ENCODE measurements around the gene ANKRD28.

DNA sequence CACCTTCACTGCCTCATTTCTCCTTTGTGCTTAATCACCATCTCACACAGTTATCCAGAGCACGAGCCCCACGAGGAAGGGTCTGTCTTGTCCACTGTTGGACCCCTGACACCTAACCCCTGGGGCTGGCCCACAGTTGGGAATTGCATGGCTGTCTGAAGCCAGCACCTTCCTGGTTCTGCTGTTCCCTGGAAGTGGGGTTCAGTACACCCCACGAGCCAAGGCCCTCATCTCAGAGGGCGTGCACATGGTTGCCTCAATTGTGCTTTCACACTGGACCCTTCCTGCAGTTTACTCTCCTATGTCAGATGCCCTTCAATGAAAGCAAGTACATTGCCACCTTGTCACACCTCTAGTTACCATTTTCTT lies 165.6 kb downstream of the ANKRD28 start:
- TF ChIP-seq, protein P1, sequence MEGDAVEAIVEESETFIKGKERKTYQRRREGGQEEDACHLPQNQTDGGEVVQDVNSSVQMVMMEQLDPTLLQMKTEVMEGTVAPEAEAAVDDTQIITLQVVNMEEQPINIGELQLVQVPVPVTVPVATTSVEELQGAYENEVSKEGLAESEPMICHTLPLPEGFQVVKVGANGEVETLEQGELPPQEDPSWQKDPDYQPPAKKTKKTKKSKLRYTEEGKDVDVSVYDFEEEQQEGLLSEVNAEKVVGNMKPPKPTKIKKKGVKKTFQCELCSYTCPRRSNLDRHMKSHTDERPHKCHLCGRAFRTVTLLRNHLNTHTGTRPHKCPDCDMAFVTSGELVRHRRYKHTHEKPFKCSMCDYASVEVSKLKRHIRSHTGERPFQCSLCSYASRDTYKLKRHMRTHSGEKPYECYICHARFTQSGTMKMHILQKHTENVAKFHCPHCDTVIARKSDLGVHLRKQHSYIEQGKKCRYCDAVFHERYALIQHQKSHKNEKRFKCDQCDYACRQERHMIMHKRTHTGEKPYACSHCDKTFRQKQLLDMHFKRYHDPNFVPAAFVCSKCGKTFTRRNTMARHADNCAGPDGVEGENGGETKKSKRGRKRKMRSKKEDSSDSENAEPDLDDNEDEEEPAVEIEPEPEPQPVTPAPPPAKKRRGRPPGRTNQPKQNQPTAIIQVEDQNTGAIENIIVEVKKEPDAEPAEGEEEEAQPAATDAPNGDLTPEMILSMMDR (conservative IDR thresholded peaks at IDR 0.05; ENCODE audit: low read depth in 2 of 2): no peak
- TF ChIP-seq EZH2 (IDR thresholded peaks at IDR 0.05; ENCODE audit: low read depth, unreplicated experiment) (no peak), EZH2phosphoT487 (IDR thresholded peaks at IDR 0.05; ENCODE audit: unreplicated experiment) (no peak), REST (IDR thresholded peaks at IDR 0.05; ENCODE audit: unreplicated experiment) (no peak), POLR2AphosphoS5 (IDR thresholded peaks at IDR 0.05; ENCODE audit: low read depth) (no peak), CREB1 (CRISPR knock-in tag; IDR thresholded peaks at IDR 0.05; ENCODE audit: low read depth) (no peak), JUNB (IDR thresholded peaks at IDR 0.05; ENCODE audit: unreplicated experiment) (no peak), ZNF114 (CRISPR knock-in tag; IDR thresholded peaks at IDR 0.05) (no peak), NANOG (IDR thresholded peaks at IDR 0.05; ENCODE audit: borderline replicate concordance) (no peak), STAT1 (IDR thresholded peaks at IDR 0.05; ENCODE audit: unreplicated experiment) (no peak), ETS1 (IDR thresholded peaks at IDR 0.05) (no peak), ZNF331 (CRISPR knock-in tag; IDR thresholded peaks at IDR 0.05; ENCODE audit: low read depth) (no peak)
- TF ChIP-seq, protein P2, sequence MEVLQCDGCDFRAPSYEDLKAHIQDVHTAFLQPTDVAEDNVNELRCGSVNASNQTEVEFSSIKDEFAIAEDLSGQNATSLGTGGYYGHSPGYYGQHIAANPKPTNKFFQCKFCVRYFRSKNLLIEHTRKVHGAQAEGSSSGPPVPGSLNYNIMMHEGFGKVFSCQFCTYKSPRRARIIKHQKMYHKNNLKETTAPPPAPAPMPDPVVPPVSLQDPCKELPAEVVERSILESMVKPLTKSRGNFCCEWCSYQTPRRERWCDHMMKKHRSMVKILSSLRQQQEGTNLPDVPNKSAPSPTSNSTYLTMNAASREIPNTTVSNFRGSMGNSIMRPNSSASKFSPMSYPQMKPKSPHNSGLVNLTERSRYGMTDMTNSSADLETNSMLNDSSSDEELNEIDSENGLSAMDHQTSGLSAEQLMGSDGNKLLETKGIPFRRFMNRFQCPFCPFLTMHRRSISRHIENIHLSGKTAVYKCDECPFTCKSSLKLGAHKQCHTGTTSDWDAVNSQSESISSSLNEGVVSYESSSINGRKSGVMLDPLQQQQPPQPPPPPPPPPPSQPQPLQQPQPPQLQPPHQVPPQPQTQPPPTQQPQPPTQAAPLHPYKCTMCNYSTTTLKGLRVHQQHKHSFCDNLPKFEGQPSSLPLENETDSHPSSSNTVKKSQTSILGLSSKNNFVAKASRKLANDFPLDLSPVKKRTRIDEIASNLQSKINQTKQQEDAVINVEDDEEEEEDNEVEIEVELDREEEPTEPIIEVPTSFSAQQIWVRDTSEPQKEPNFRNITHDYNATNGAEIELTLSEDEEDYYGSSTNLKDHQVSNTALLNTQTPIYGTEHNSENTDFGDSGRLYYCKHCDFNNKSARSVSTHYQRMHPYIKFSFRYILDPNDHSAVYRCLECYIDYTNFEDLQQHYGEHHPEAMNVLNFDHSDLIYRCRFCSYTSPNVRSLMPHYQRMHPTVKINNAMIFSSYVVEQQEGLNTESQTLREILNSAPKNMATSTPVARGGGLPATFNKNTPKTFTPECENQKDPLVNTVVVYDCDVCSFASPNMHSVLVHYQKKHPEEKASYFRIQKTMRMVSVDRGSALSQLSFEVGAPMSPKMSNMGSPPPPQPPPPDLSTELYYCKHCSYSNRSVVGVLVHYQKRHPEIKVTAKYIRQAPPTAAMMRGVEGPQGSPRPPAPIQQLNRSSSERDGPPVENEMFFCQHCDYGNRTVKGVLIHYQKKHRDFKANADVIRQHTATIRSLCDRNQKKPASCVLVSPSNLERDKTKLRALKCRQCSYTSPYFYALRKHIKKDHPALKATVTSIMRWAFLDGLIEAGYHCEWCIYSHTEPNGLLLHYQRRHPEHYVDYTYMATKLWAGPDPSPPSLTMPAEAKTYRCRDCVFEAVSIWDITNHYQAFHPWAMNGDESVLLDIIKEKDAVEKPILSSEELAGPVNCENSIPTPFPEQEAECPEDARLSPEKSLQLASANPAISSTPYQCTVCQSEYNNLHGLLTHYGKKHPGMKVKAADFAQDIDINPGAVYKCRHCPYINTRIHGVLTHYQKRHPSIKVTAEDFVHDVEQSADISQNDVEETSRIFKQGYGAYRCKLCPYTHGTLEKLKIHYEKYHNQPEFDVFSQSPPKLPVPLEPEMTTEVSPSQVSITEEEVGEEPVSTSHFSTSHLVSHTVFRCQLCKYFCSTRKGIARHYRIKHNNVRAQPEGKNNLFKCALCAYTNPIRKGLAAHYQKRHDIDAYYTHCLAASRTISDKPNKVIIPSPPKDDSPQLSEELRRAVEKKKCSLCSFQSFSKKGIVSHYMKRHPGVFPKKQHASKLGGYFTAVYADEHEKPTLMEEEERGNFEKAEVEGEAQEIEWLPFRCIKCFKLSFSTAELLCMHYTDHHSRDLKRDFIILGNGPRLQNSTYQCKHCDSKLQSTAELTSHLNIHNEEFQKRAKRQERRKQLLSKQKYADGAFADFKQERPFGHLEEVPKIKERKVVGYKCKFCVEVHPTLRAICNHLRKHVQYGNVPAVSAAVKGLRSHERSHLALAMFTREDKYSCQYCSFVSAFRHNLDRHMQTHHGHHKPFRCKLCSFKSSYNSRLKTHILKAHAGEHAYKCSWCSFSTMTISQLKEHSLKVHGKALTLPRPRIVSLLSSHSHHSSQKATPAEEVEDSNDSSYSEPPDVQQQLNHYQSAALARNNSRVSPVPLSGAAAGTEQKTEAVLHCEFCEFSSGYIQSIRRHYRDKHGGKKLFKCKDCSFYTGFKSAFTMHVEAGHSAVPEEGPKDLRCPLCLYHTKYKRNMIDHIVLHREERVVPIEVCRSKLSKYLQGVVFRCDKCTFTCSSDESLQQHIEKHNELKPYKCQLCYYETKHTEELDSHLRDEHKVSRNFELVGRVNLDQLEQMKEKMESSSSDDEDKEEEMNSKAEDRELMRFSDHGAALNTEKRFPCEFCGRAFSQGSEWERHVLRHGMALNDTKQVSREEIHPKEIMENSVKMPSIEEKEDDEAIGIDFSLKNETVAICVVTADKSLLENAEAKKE (CRISPR knock-in tag; IDR thresholded peaks at IDR 0.05): no peak
